ENCODE data around the gene ZNF337. TPM values are rescaled to one million over a fixed set of nuclear protein-coding genes. Genes with fewer than 3 reads are reported as not detected.

The ZNF337 gene
- total RNA-seq, 1 experiment from 2014 or later: 6.9 TPM

DNA sequence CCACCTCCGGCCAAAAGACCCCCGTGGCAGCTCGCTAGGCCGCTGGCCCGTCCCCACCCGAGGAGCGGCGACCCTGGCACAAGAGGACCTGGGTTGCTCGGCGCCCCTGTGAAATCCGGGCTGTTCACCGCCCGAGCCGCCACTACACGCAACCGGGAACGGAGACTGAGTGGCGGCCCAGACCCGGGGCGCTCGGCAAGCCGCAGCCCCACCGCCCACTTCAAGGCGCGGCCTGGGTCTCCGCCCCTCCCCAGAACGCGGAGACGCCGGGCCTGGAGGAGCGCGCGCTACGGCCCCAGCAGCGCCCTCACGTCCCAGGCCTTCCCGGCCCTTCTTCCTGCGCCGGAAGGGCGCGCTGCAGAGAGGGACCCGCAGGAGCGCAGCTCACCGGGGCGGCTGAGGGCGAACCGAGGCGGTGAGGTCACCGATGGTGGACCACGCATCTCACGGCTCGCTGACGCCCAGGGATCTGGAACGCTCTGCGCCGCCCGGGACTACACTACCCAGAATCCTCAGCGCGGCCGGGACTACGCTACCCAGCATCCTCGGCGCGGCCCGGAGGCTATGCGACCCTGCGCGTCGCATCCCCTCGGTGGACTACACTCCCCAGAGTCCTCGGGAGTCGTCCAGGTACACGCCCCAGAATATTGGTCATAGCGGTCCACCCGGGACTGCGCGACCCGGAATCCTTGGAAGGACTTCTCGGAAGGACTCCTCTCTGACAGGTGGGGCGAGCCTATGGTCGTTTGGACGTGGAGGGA, at the start of gene ZNF337 (continued):
- TF ChIP-seq FOXP1 (CRISPR knock-in tag; IDR thresholded peaks at IDR 0.05; ENCODE audit: borderline replicate concordance) (peak; percentile 93), GTF2I (CRISPR knock-in tag; conservative IDR thresholded peaks at IDR 0.05) (no peak), JUN (CRISPR knock-in tag; IDR thresholded peaks at IDR 0.05) (0 out of 2 replicates have a peak, but pooled peaks have one; percentile 36), NFATC4 (CRISPR knock-in tag; IDR thresholded peaks at IDR 0.05) (no peak), FOXJ3 (CRISPR knock-in tag; IDR thresholded peaks at IDR 0.05; ENCODE audit: borderline replicate concordance) (no peak), ATF1 (CRISPR knock-in tag; IDR thresholded peaks at IDR 0.05) (no peak), ZNF232 (CRISPR knock-in tag; IDR thresholded peaks at IDR 0.05) (no peak), KAT7 (CRISPR knock-in tag; IDR thresholded peaks at IDR 0.05; ENCODE audit: borderline replicate concordance) (0 out of 2 replicates have a peak, but pooled peaks have one; percentile 32), TEAD4 (CRISPR knock-in tag; IDR thresholded peaks at IDR 0.05) (no peak), OVOL2 (CRISPR knock-in tag; IDR thresholded peaks at IDR 0.05; ENCODE audit: borderline replicate concordance) (no peak), IRF2 (CRISPR knock-in tag; IDR thresholded peaks at IDR 0.05; ENCODE audit: borderline replicate concordance, low read depth) (no peak)
- TF ChIP-seq, protein P1, sequence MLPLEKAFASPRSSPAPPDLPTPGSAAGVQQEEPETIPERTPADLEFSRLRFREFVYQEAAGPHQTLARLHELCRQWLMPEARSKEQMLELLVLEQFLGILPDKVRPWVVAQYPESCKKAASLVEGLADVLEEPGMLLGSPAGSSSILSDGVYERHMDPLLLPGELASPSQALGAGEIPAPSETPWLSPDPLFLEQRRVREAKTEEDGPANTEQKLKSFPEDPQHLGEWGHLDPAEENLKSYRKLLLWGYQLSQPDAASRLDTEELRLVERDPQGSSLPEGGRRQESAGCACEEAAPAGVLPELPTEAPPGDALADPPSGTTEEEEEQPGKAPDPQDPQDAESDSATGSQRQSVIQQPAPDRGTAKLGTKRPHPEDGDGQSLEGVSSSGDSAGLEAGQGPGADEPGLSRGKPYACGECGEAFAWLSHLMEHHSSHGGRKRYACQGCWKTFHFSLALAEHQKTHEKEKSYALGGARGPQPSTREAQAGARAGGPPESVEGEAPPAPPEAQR (CRISPR knock-in tag; IDR thresholded peaks at IDR 0.05): no peak
- TF ChIP-seq, protein P2, sequence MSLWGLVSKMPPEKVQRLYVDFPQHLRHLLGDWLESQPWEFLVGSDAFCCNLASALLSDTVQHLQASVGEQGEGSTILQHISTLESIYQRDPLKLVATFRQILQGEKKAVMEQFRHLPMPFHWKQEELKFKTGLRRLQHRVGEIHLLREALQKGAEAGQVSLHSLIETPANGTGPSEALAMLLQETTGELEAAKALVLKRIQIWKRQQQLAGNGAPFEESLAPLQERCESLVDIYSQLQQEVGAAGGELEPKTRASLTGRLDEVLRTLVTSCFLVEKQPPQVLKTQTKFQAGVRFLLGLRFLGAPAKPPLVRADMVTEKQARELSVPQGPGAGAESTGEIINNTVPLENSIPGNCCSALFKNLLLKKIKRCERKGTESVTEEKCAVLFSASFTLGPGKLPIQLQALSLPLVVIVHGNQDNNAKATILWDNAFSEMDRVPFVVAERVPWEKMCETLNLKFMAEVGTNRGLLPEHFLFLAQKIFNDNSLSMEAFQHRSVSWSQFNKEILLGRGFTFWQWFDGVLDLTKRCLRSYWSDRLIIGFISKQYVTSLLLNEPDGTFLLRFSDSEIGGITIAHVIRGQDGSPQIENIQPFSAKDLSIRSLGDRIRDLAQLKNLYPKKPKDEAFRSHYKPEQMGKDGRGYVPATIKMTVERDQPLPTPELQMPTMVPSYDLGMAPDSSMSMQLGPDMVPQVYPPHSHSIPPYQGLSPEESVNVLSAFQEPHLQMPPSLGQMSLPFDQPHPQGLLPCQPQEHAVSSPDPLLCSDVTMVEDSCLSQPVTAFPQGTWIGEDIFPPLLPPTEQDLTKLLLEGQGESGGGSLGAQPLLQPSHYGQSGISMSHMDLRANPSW (CRISPR knock-in tag; conservative IDR thresholded peaks at IDR 0.05; ENCODE audit: low read depth): no peak
- TF ChIP-seq, protein P3, sequence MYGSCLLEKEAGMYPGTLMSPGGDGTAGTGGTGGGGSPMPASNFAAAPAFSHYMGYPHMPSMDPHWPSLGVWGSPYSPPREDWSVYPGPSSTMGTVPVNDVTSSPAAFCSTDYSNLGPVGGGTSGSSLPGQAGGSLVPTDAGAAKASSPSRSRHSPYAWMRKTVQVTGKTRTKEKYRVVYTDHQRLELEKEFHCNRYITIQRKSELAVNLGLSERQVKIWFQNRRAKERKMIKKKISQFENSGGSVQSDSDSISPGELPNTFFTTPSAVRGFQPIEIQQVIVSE (CRISPR knock-in tag; IDR thresholded peaks at IDR 0.05; ENCODE audit: borderline replicate concordance): no peak; the same call in 1 of the 2 replicates
- TF ChIP-seq, protein P4, sequence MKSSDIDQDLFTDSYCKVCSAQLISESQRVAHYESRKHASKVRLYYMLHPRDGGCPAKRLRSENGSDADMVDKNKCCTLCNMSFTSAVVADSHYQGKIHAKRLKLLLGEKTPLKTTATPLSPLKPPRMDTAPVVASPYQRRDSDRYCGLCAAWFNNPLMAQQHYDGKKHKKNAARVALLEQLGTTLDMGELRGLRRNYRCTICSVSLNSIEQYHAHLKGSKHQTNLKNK (CRISPR knock-in tag; IDR thresholded peaks at IDR 0.05): no peak
- TF ChIP-seq, protein P5, sequence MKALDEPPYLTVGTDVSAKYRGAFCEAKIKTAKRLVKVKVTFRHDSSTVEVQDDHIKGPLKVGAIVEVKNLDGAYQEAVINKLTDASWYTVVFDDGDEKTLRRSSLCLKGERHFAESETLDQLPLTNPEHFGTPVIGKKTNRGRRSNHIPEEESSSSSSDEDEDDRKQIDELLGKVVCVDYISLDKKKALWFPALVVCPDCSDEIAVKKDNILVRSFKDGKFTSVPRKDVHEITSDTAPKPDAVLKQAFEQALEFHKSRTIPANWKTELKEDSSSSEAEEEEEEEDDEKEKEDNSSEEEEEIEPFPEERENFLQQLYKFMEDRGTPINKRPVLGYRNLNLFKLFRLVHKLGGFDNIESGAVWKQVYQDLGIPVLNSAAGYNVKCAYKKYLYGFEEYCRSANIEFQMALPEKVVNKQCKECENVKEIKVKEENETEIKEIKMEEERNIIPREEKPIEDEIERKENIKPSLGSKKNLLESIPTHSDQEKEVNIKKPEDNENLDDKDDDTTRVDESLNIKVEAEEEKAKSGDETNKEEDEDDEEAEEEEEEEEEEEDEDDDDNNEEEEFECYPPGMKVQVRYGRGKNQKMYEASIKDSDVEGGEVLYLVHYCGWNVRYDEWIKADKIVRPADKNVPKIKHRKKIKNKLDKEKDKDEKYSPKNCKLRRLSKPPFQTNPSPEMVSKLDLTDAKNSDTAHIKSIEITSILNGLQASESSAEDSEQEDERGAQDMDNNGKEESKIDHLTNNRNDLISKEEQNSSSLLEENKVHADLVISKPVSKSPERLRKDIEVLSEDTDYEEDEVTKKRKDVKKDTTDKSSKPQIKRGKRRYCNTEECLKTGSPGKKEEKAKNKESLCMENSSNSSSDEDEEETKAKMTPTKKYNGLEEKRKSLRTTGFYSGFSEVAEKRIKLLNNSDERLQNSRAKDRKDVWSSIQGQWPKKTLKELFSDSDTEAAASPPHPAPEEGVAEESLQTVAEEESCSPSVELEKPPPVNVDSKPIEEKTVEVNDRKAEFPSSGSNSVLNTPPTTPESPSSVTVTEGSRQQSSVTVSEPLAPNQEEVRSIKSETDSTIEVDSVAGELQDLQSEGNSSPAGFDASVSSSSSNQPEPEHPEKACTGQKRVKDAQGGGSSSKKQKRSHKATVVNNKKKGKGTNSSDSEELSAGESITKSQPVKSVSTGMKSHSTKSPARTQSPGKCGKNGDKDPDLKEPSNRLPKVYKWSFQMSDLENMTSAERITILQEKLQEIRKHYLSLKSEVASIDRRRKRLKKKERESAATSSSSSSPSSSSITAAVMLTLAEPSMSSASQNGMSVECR (CRISPR knock-in tag; IDR thresholded peaks at IDR 0.05; ENCODE audit: borderline replicate concordance): peak; percentile 68; the same call in 1 of the 2 replicates
- TF ChIP-seq, protein P6, sequence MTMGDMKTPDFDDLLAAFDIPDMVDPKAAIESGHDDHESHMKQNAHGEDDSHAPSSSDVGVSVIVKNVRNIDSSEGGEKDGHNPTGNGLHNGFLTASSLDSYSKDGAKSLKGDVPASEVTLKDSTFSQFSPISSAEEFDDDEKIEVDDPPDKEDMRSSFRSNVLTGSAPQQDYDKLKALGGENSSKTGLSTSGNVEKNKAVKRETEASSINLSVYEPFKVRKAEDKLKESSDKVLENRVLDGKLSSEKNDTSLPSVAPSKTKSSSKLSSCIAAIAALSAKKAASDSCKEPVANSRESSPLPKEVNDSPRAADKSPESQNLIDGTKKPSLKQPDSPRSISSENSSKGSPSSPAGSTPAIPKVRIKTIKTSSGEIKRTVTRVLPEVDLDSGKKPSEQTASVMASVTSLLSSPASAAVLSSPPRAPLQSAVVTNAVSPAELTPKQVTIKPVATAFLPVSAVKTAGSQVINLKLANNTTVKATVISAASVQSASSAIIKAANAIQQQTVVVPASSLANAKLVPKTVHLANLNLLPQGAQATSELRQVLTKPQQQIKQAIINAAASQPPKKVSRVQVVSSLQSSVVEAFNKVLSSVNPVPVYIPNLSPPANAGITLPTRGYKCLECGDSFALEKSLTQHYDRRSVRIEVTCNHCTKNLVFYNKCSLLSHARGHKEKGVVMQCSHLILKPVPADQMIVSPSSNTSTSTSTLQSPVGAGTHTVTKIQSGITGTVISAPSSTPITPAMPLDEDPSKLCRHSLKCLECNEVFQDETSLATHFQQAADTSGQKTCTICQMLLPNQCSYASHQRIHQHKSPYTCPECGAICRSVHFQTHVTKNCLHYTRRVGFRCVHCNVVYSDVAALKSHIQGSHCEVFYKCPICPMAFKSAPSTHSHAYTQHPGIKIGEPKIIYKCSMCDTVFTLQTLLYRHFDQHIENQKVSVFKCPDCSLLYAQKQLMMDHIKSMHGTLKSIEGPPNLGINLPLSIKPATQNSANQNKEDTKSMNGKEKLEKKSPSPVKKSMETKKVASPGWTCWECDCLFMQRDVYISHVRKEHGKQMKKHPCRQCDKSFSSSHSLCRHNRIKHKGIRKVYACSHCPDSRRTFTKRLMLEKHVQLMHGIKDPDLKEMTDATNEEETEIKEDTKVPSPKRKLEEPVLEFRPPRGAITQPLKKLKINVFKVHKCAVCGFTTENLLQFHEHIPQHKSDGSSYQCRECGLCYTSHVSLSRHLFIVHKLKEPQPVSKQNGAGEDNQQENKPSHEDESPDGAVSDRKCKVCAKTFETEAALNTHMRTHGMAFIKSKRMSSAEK (CRISPR knock-in tag; IDR thresholded peaks at IDR 0.05; ENCODE audit: borderline replicate concordance): no peak
- TF ChIP-seq, protein P7, sequence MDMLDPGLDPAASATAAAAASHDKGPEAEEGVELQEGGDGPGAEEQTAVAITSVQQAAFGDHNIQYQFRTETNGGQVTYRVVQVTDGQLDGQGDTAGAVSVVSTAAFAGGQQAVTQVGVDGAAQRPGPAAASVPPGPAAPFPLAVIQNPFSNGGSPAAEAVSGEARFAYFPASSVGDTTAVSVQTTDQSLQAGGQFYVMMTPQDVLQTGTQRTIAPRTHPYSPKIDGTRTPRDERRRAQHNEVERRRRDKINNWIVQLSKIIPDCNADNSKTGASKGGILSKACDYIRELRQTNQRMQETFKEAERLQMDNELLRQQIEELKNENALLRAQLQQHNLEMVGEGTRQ (CRISPR knock-in tag; IDR thresholded peaks at IDR 0.05): no peak
- TF ChIP-seq, protein P8, sequence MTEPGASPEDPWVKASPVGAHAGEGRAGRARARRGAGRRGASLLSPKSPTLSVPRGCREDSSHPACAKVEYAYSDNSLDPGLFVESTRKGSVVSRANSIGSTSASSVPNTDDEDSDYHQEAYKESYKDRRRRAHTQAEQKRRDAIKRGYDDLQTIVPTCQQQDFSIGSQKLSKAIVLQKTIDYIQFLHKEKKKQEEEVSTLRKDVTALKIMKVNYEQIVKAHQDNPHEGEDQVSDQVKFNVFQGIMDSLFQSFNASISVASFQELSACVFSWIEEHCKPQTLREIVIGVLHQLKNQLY (CRISPR knock-in tag; IDR thresholded peaks at IDR 0.05): no peak
- TF ChIP-seq, protein P9, sequence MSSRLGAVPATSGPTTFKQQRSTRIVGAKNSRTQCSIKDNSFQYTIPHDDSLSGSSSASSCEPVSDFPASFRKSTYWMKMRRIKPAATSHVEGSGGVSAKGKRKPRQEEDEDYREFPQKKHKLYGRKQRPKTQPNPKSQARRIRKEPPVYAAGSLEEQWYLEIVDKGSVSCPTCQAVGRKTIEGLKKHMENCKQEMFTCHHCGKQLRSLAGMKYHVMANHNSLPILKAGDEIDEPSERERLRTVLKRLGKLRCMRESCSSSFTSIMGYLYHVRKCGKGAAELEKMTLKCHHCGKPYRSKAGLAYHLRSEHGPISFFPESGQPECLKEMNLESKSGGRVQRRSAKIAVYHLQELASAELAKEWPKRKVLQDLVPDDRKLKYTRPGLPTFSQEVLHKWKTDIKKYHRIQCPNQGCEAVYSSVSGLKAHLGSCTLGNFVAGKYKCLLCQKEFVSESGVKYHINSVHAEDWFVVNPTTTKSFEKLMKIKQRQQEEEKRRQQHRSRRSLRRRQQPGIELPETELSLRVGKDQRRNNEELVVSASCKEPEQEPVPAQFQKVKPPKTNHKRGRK (CRISPR knock-in tag; IDR thresholded peaks at IDR 0.05; ENCODE audit: borderline replicate concordance): 0 out of 2 replicates have a peak, but pooled peaks have one; percentile 45

Data from WTC11 (cell line).